Fibroblast of gingiva (primary cell): ENCODE measurements around the gene TMED6.
A peak's percentile ranks its signal among the peaks of the same experiment; 100 is the strongest.
"Not testable (repeated sequence)": the region's sequence is repeated elsewhere in the genome, so short reads cannot be mapped to it uniquely, and the experiment has no call there.

ENCODE experiments used
- DNase-seq: peaks from one replicate; pipeline ENCODE4 v3.0.0-alpha.2; 2011; ENCODE audit warnings: low read depth

The TMED6 gene

GRCh38 chr16:69360070-69360469 lies 8.5 kb upstream of the TMED6 start:
- not testable (repeated sequence) for DNase-seq

GRCh38 chr16:69350536-69351133 lies 951 bp downstream of the TMED6 start:
- no peak for DNase-seq

DNA sequence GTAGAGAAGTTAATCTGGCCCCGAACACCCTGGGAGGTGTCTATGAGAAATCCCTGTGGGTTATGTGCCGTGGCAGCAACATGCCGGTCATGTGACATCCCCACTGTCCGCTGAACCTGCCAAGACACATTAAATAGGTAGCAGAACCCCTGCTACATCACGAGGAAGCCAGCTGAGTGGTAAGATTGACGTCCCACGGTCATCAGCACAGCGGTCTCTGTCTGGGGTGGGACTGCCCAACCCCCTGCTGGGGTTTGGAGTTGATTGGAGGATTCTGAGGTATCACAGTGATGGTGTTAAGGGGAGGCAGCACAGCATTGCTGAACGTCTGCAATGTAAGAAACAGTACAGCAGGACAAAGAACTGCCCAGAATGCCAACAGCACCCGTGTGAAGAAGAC lies 2.0 kb downstream of the TMED6 start:
- no peak for DNase-seq

GRCh38 chr16:69348222-69348621 lies 3.4 kb downstream of the TMED6 start:
- no peak for DNase-seq

GRCh38 chr16:69346683-69347082 lies 4.9 kb downstream of the TMED6 start:
- no peak for DNase-seq

DNA sequence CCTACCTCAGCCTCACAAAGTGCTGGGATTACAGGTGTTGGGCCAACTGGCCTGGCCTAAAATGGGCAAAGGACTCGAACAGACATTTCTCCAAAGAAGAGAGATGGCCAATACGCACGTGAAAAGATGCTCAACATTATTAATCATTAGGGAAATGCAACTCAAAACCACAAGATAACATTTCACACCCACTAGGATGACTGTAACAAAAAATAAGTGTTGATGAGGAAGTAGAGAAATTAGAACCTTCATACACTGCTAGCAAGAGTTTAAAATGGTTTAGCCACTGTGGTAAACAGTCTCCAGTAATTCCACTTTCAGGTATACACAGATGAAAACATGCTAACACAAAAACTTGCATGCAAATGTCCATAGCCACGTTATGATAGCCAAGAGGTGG lies 5.7 kb downstream of the TMED6 start:
- no peak for DNase-seq

GRCh38 chr16:69344171-69344570 lies 7.4 kb downstream of the TMED6 start:
- no peak for DNase-seq

GRCh38 chr16:69340095-69340644 lies 11.4 kb downstream of the TMED6 start:
- DNase-seq: no peak

DNA sequence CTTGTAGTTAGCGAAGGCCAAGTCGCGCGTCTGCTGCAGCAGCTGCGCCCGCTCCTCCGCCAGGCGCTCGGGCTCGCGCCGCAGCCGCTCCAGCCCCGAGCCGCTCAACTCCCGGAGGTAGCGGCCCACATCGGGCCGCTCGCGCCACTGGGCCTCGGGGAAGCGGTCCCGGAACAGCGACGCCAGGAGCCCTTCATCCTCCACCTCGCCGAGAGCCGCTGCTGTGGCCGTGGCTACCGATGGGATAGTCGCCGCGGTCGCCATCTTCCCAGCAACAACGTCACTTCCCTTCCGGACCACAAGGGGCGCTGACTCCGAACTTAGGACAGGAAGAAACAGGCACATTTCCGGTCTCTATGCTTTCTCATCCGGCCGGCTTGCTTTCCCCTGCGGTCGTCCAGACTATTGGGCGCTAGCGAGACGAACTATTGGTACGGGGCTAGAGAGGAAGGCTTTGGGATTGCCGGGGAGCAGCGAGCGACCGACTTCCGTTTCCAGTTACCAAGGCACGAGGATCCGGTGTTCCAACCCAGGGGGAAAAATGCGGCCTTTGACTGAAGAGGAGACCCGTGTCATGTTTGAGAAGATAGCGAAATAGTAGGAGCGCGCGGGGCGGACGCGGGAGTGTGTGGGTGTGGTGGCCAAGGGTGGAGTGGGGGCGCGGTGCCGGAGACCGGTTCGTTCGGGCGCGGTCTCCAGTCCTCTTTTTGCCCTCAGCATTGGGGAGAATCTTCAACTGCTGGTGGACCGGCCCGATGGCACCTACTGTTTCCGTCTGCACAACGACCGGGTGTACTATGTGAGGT lies 12.1 kb downstream of the TMED6 start, which contains the start of the genes COG8 and NIP7:
TSS of gene COG8 (minus strand) at position 276 of the 806 bp plus-strand sequence. CDS start at position 264, 12 bp downstream.
TSS of gene NIP7 (plus strand) at position 484 of the 806 bp plus-strand sequence. CDS start at position 542, 58 bp downstream.
- DNase-seq: peak; percentile 98

GRCh38 chr16:69338557-69339288 lies 12.9 kb downstream of the TMED6 start:
- no peak for DNase-seq

GRCh38 chr16:69334696-69335095 lies 16.9 kb downstream of the TMED6 start:
- DNase-seq: no peak

DNA sequence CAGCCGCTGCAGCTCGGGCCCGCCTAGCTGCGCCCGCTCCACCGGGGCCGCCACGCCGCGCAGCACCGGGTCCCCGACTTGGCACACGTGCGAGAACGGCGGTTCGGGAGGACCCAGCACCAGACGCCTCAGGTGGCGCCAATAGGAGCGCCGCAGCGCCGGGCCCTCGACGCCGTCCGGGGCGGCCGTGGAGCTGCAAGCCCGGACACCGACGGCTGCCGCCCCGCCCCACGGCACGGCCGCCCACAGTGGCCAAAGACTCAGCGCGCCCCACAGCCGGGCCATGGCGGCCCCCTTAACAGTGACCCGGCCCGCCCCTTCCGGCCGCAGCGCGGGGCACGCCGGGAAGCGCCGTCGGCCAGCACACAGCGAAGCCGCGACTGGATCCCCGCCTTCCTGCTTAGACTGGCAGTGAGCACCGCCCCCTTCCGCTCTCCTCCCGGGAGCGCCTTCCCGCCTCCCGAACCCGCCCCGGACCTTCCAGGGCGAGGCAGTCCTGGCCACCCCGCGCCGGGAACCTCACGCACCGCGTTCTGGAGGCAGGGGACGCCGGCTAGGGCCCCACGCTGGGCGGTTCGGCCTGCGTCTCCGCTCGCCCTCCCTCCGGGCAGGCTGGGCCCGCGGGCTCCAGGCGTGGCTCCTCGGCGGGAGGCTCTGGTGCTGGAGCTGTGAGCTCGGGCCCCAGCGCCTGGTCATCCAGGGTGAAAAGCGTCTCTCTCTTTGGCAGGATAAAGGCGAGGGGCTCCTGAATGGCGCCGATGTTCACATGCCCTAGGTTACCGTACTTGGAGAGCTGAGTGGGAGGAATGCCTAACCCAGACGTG lies 21.1 kb downstream of the TMED6 start, which contains the start of gene PDF:
TSS of gene PDF (minus strand) at position 303 of the 824 bp plus-strand sequence. CDS start at position 285, 18 bp downstream.
- peak; percentile 92 for DNase-seq

GRCh38 chr16:69329369-69330285 lies 22.0 kb downstream of the TMED6 start:
- DNase-seq: no peak

DNA sequence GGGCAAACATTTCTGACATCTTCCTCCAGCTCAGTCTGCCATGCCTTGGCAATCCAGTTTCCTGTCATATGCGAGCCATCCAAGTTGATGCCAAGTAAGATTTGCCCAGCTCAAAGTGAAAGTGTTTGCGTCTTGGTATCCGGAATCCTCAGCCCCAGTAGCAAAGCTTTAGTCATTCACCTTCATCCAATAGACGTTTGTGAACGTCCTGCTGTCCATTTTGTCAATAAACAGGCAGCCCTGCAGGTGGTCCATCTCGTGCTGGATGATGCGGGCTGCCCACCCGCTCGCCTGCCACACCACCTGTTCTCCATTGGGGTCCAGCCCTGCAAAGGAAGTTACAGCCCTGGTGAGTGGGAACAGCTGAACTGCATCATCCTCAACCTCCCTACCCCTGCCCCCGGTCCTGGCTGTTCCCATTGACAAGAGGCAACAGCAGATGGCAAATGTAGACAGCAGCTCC lies 22.7 kb downstream of the TMED6 start:
- peak; percentile 72 for DNase-seq

DNA sequence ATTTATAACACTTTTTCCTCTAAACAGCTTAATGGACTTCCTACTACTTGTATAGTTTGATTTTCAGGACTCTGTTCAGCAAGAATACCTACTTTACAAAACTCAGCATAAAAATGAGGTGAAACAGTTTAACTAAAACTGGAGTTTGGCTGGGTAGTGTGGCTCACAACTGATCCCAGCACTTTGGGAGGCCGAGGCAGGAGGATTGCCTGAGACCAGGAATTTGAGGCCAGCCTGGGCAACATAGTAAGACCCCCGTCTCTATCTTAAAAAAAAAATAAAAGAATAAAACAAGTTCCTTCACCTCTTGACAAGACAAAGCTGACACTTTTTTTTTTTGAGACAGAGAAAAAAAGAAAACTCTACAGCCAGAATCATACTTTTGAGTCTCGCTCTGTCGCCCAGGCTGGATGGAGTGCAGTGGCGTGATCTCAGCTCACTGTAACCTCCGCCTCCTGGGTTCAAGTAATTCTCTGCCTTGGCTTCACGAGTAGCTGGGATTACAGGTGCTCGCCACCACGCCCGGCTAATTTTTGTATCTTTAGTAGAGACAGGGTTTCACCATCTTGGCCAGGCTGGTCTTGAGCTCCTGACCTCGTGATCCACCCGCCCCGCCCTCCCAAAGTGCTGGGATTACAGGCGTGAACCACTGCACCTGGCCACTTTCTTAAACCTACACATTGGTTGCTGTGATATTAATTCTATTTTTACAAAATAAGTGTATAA lies 23.8 kb downstream of the TMED6 start:
- no peak for DNase-seq

- no peak for DNase-seq
These were observed 25.3 kb downstream of the TMED6 start for GRCh38 chr16:69326172-69326873.

DNA sequence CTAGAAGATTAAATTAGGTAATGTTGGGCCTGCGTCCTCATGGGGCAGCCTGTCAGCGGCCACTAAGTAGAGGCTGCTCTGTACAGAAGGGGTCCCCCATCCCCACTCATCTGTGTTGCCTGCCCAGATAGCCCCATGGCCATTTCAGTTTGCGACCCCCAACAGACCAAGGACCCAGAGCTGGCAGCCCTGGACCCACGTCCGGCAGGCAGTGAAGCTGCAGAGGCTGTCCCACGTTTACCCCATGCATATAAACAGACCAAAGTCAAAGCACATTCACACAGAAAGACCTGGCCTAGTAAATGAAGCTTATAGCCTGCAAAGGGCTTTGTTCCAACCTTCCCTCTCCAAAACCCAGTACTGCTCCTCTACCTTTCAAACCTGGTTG lies 25.8 kb downstream of the TMED6 start:
- no peak for DNase-seq

DNA sequence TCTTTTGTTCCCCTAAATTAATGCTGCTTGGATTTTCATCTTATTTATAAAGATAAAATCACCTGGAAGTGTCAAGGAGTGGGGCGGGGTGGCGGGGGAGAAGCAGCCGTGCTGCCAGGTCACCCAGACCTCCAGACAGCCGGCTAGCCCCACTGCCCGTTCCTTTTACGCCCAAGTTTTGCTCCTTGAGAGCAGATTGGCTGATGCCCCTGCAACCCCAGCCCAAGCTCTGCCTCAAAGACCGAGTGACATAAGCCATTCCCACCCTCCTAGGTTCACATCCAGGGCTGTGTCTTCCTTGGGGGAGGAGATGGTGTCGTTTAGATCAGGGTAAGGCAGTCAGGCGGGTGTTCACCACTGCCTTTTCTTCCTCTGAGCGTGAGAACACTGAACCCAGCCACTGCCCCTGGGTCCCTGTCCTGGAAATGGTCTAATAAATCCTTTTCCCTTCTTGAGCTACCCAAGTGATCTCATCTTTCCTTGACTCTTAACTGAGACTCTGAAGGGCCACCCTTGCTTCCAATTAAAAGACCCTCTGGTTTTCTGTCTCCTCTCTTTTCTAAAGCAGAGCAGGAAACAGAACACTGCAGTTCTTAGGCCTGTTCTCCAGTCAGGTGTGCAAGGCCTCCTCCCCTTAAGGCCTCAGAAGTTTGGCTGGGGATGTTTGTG lies 26.9 kb downstream of the TMED6 start:
- no peak for DNase-seq
